Neural progenitor cell (in vitro differentiated cells): ENCODE measurements around the gene FTHL17.

Source experiments
- EZH2phosphoT487 ChIP-seq: fragments of 200-600 bp; sonication (generic); IDR thresholded peaks from 2 replicates; pipeline ENCODE4 v1.6.1; 2017; ENCODE audit warnings: antibody characterized with exemption
- TF ChIP-seq, protein P1 (sequence below): fragments of 200-600 bp; sonication (generic); IDR thresholded peaks from 2 replicates; pipeline ENCODE4 v1.5.1; 2017; ENCODE audit warnings: antibody characterized with exemption, mild to moderate bottlenecking

DNA sequence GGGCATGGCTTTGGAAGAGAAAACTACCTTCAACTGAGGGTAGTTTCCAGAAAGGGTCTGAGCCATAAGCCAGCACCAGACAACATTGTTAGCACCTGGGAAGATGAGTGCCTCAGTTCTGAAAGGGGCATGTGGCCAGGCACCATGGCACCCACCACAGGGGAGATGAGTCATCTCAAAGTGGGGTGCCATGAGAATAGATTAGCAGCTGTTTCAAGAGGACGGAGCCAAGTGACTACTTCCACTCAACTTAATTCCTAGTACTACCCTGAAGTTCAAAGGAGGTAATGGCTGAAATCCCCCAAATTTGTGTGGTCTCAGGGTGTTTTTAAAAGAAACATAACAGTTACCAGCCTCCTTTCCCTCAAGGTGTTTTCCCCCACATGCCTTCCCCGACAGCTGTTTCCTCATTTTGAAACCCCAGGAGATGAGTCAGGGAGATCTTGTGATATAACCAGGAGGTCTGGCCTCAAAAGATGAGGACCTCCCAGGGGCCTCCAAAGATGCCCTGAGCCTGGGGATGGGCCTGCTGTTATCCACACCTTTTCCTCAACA is 27.8 kb upstream of the FTHL17 start:
- TF ChIP-seq, protein P1, sequence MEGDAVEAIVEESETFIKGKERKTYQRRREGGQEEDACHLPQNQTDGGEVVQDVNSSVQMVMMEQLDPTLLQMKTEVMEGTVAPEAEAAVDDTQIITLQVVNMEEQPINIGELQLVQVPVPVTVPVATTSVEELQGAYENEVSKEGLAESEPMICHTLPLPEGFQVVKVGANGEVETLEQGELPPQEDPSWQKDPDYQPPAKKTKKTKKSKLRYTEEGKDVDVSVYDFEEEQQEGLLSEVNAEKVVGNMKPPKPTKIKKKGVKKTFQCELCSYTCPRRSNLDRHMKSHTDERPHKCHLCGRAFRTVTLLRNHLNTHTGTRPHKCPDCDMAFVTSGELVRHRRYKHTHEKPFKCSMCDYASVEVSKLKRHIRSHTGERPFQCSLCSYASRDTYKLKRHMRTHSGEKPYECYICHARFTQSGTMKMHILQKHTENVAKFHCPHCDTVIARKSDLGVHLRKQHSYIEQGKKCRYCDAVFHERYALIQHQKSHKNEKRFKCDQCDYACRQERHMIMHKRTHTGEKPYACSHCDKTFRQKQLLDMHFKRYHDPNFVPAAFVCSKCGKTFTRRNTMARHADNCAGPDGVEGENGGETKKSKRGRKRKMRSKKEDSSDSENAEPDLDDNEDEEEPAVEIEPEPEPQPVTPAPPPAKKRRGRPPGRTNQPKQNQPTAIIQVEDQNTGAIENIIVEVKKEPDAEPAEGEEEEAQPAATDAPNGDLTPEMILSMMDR, result no peak
- TF ChIP-seq EZH2phosphoT487, result no peak
